Measurements from ENCODE around the gene DDX55.
A peak's percentile ranks its signal among the peaks of the same experiment; 100 is the strongest.
"Not testable (repeated sequence)": the region's sequence is repeated elsewhere in the genome, so short reads cannot be mapped to it uniquely, and the experiment has no call there.

Gene DDX55

DNA sequence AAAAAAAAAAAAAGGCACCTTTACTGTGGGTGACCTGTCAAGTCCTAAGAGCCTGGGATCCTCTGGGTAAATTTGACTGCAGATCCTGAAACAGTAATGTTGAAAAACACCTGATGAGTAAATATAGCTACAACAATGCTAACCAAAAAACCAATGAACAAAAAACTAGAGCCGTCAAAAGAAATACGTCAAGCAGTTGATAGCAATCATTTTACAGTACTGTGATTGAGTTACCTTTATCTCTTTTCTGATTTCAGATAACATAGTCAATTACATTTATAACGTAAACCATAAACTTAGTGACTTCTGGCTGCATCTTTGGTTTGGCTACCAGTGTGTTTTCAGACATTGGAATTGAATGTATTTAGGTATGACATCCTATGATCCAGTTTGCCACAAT is 23.7 kb upstream of the DDX55 start:
- TF ChIP-seq EZH2 (IDR thresholded peaks at IDR 0.05): no peak
- TF ChIP-seq FOXP2 (optimal IDR thresholded peaks at IDR 0.05; ENCODE audit: control extremely low read depth, extremely low read length, insufficient read depth): no peak
- no peak for TF ChIP-seq POLR2AphosphoS5 (IDR thresholded peaks at IDR 0.05; ENCODE audit: borderline replicate concordance, low read depth, low read length)
- no peak overlapping the region for H3K4me3 ChIP-seq
- no peaks in the 10 kb centered on the region for H3K36me3 ChIP-seq (ENCODE audit: insufficient read depth, low read length)
- no peak overlapping the region for H3K27ac ChIP-seq
- H3K9ac ChIP-seq (ENCODE audit: insufficient read length): no peak overlapping the region
- no peaks in the 10 kb centered on the region for H3K9me3 ChIP-seq (ENCODE audit: low read depth, low read length)
- no peak for DNase-seq (ENCODE audit: low read depth, low spot score)

DNA sequence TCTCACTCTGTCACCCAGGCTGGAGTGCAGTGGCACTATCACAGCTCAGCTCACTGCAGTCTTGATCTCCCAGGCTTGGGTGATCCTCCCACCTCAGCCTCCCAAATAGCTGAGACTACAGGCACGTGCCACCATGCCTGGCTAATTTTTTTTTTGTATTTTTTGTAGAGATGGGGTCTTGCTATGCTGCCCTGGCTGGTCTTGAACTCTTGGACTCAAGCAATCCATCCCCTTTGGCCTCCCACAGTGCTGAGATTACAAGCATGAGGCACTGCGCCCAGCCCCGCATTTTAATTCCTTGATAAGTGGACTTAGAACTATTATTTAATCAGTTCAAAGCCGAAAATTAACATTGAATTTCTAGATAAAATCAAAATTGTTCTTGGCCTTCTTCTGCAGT is 23.1 kb upstream of the DDX55 start:
- not testable (repeated sequence) for H3K27ac ChIP-seq; H3K9me3 ChIP-seq (ENCODE audit: low read depth, low read length); H3K9ac ChIP-seq (ENCODE audit: insufficient read length); DNase-seq (ENCODE audit: low read depth, low spot score); H3K4me3 ChIP-seq; H3K36me3 ChIP-seq (ENCODE audit: insufficient read depth, low read length)

DNA sequence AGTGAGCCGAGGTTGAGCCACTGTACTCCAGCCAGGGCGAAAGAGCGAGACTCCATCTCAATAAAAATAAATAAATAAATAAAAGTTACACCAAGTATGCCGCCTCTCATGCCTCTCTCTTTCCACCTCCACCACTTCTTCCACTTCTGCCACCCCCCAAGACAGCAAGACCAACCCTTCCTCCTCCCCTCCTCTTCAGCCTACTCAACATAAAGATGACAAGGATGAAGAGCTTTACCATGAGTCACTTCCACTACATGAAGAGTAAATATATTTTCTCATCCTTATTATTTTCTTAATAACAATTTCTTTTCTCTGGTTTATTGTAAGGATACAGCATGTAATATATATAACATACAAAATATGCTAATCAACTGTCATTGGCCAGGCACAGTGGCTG is 21.1 kb upstream of the DDX55 start:
- no peak overlapping the region for H3K27ac ChIP-seq
- H3K9me3 ChIP-seq (ENCODE audit: low read depth, low read length): no peaks in the 10 kb centered on the region
- TF ChIP-seq EZH2 (IDR thresholded peaks at IDR 0.05) (no peak), POLR2AphosphoS5 (IDR thresholded peaks at IDR 0.05; ENCODE audit: borderline replicate concordance, low read depth, low read length) (no peak), FOXP2 (optimal IDR thresholded peaks at IDR 0.05; ENCODE audit: control extremely low read depth, extremely low read length, insufficient read depth) (no peak)
- no peak for DNase-seq (ENCODE audit: low read depth, low spot score)
- H3K4me3 ChIP-seq: no peak overlapping the region
- no peak overlapping the region for H3K9ac ChIP-seq (ENCODE audit: insufficient read length)
- no peaks in the 10 kb centered on the region for H3K36me3 ChIP-seq (ENCODE audit: insufficient read depth, low read length)

DNA sequence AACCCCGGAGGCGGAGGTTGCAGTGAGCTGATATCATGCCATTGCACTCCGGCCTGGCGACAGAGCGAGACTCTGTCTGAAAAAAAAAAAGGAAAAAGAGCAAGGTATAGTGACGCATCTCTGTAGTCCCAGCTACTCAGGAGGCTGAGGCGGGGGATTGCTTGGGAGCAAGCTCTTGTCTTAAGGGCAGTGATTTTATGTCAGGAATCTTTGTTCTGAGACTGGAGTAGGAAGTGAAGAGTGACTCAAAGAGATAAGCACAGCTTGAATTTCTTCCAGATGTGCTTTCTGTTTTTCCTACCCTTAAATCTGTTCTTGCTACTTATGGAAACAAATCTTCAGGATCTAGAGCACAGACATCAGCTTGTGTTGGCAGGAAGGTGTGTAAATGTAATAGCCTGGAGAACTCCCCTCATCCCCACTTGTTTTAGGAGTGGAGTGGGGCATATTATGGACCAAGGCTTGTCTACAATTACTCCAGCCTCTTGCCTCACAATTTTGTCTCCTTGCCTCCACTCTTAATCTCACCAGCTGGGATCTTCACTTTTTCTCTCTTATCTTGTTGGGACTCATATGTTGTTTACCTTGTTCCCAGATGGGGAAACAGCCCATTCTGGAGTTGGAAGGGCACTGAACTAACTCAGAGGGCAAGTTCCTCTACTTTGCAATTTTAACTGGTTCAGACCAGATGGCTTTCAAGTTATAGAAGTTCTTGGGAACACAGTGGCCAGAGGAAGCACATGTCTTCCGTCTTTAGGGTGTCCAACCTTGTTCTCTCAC is 10.0 kb upstream of the DDX55 start:
- H3K27ac ChIP-seq: no peak overlapping the region
- H3K4me3 ChIP-seq: no peak overlapping the region
- H3K9ac ChIP-seq (ENCODE audit: insufficient read length): no peak overlapping the region
- TF ChIP-seq POLR2AphosphoS5 (IDR thresholded peaks at IDR 0.05; ENCODE audit: borderline replicate concordance, low read depth, low read length) (no peak), FOXP2 (optimal IDR thresholded peaks at IDR 0.05; ENCODE audit: control extremely low read depth, extremely low read length, insufficient read depth) (no peak), EZH2 (IDR thresholded peaks at IDR 0.05) (no peak)
- no peaks in the 10 kb centered on the region for H3K9me3 ChIP-seq (ENCODE audit: low read depth, low read length)
- peaks cover 87% of the 10 kb centered on the region for H3K36me3 ChIP-seq (ENCODE audit: insufficient read depth, low read length)
- no peak for DNase-seq (ENCODE audit: low read depth, low spot score)

DNA sequence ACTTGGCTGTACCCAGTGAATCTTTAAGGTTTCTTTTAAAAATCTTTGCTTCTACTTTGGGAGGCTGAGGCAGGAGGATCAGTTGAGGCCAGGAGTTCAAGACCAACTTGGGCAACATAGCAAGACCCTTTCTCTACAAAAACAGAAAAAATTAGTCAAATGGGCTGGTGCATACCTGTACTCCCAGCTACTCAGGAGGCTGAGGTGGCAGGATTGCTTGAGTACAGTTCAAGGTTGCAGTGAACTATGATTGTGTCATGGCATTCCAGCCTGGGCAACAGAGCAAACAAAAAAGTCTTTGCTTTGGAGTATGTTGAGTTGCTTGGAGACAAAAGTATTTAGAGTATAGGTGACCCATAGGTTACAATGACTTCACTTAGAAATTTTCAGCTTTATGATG is 6.2 kb upstream of the DDX55 start:
- H3K9me3 ChIP-seq (ENCODE audit: low read depth, low read length): no peaks in the 10 kb centered on the region
- no peak overlapping the region for H3K27ac ChIP-seq
- no peak for DNase-seq (ENCODE audit: low read depth, low spot score)
- H3K36me3 ChIP-seq (ENCODE audit: insufficient read depth, low read length): peaks cover 67% of the 10 kb centered on the region
- no peak for TF ChIP-seq POLR2AphosphoS5 (IDR thresholded peaks at IDR 0.05; ENCODE audit: borderline replicate concordance, low read depth, low read length)
- no peak for TF ChIP-seq EZH2 (IDR thresholded peaks at IDR 0.05)
- H3K4me3 ChIP-seq: no peak overlapping the region
- H3K9ac ChIP-seq (ENCODE audit: insufficient read length): no peak overlapping the region

DNA sequence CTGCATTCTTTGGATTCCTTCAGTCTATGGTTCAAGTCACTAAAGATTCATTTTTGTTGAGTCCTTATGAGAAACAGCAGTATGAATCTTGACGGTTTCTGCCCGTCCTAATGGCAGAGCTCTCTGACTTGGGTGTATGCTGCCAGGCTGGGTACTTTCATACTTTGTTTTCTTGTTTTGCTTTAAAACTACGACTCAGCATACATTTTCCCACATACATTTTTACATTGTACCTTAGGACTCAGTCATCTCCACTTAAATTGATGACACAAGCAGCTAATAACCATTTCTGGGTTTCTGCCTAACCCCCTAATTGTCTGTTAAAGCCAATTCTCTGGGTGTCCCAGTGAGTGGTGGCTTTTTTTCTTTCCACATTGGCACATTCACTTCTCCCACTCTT is 4.8 kb upstream of the DDX55 start:
- Histone ChIP-seq H3K9ac (ENCODE audit: insufficient read length) (no peak overlapping the region), H3K36me3 (ENCODE audit: insufficient read depth, low read length) (peaks cover 53% of the 10 kb centered on the region), H3K9me3 (ENCODE audit: low read depth, low read length) (no peaks in the 10 kb centered on the region), H3K4me3 (no peak overlapping the region), H3K27ac (peak overlapping the region; percentile 61)
- DNase-seq (ENCODE audit: low read depth, low spot score): no peak
- TF ChIP-seq EZH2 (IDR thresholded peaks at IDR 0.05) (no peak), FOXP2 (optimal IDR thresholded peaks at IDR 0.05; ENCODE audit: control extremely low read depth, extremely low read length, insufficient read depth) (no peak), POLR2AphosphoS5 (IDR thresholded peaks at IDR 0.05; ENCODE audit: borderline replicate concordance, low read depth, low read length) (no peak)

DNA sequence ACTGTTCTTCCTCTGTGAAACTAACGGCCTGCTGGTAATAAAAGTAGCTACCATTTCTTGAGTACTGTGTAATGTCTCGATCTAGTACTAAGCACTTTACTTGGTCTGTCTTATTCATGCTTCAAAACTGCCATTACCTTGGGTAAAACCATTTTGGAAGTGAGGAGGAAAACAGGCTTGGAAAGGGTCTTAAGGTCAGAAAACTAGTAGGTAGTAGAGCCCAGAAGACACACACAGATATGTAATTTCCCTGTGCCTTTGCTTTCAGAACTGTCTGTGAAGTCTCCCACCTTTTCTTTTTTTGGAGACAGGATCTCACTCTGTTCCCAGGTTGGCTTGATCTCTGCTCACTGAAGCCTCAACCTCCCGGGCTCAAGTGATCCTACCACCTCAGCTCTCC is 3.4 kb upstream of the DDX55 start:
- peaks cover 43% of the 10 kb centered on the region for H3K36me3 ChIP-seq (ENCODE audit: insufficient read depth, low read length)
- TF ChIP-seq POLR2AphosphoS5 (IDR thresholded peaks at IDR 0.05; ENCODE audit: borderline replicate concordance, low read depth, low read length) (no peak), FOXP2 (optimal IDR thresholded peaks at IDR 0.05; ENCODE audit: control extremely low read depth, extremely low read length, insufficient read depth) (no peak), EZH2 (IDR thresholded peaks at IDR 0.05) (no peak)
- H3K9ac ChIP-seq (ENCODE audit: insufficient read length): no peak overlapping the region

DNA sequence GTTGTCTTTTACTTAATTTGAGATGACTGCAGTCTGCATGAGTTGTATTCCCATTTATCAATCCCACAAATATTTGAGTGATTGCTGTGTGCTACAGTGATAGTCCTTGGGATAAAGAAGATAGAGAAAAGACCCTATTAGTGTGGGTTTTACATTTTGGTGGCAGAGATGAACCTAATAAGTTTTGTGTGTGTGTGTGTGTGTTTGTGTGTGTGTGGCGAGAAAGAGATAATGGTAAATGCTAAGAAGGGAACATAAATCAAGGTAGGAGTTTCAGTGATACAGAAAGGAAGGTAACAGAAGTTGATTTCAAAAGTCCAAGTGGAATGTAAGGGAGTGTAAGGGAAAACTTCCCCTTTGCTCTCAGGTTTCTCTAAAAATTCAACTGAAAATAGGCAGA is 2.6 kb upstream of the DDX55 start:
- TF ChIP-seq FOXP2 (optimal IDR thresholded peaks at IDR 0.05; ENCODE audit: control extremely low read depth, extremely low read length, insufficient read depth): no peak
- TF ChIP-seq EZH2 (IDR thresholded peaks at IDR 0.05): no peak
- TF ChIP-seq POLR2AphosphoS5 (IDR thresholded peaks at IDR 0.05; ENCODE audit: borderline replicate concordance, low read depth, low read length): no peak
- H3K9me3 ChIP-seq (ENCODE audit: low read depth, low read length): no peaks in the 10 kb centered on the region
- peaks cover 45% of the 10 kb centered on the region for H3K36me3 ChIP-seq (ENCODE audit: insufficient read depth, low read length)

More for the DNA sequence above, 3.4 kb upstream of the DDX55 start:
- no peak for DNase-seq (ENCODE audit: low read depth, low spot score)
- H3K4me3 ChIP-seq: no peak overlapping the region
- peak overlapping the region; percentile 61 for H3K27ac ChIP-seq
- no peaks in the 10 kb centered on the region for H3K9me3 ChIP-seq (ENCODE audit: low read depth, low read length)

DNA sequence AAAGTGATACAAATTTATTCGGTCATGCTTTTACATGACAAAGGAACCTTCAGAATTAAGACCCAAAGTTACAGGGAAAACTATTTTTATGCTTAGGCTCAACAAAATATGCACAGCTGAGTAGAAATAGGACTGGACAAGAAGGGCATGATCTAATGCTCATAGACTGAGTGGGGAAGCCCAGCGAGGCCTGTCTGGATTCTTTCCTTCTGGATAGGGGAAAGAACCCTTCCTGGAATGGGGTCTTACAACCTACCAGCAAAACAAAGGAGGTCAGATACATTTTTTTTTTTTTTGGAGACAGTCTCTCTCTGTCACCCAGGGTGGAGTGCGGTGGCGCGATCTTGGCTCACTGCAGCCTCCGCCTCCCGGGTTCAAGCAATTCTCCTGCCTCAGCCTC is 2.2 kb upstream of the DDX55 start:
- no peaks in the 10 kb centered on the region for H3K9me3 ChIP-seq (ENCODE audit: low read depth, low read length)
- TF ChIP-seq EZH2 (IDR thresholded peaks at IDR 0.05): no peak
- no peak for TF ChIP-seq POLR2AphosphoS5 (IDR thresholded peaks at IDR 0.05; ENCODE audit: borderline replicate concordance, low read depth, low read length)
- no peak for TF ChIP-seq FOXP2 (optimal IDR thresholded peaks at IDR 0.05; ENCODE audit: control extremely low read depth, extremely low read length, insufficient read depth)
- H3K27ac ChIP-seq: peak overlapping the region; percentile 61
- no peak for DNase-seq (ENCODE audit: low read depth, low spot score)
- H3K4me3 ChIP-seq: no peak overlapping the region
- H3K36me3 ChIP-seq (ENCODE audit: insufficient read depth, low read length): peaks cover 47% of the 10 kb centered on the region
- H3K9ac ChIP-seq (ENCODE audit: insufficient read length): no peak overlapping the region

More for the DNA sequence above, 2.6 kb upstream of the DDX55 start:
- peak overlapping the region; percentile 61 for H3K27ac ChIP-seq
- no peak overlapping the region for H3K9ac ChIP-seq (ENCODE audit: insufficient read length)
- no peak overlapping the region for H3K4me3 ChIP-seq
- DNase-seq (ENCODE audit: low read depth, low spot score): no peak

Data from SK-N-MC (cell line).